WTC11 (cell line): ENCODE measurements around the gene CHST6. TPM values are rescaled to one million over a fixed set of nuclear protein-coding genes. Genes with fewer than 3 reads are reported as not detected.
"Not testable (repeated sequence)": the region's sequence is repeated elsewhere in the genome, so short reads cannot be mapped to it uniquely, and the experiment has no call there.

Experiments used
- ATAC-seq: fragments of 200-7000 bp; cut with Tn5 transposase; 2 replicates; pipeline ENCODE4 v1.10.0; 2021; ENCODE audit warnings: mild to moderate bottlenecking, moderate library complexity
- CTCF ChIA-PET: fragments of 300-600 bp; sonication (Branson Sonifier 250); formaldehyde crosslinking; loops from one replicate; lab custom pipeline; 2021; ENCODE audit warnings: antibody characterized with exemption; lab: Charles Lee
- POLR2A ChIA-PET: fragments of 350-600 bp; sonication (Branson Sonifier 250); formaldehyde crosslinking; loops from one replicate; lab custom pipeline; 2021; ENCODE audit warnings: antibody characterized with exemption; lab: Charles Lee
- DNase-seq: peaks from one replicate; pipeline ENCODE4 v3.0.0; 2021; ENCODE audit warnings: low spot score
- H3K27ac Mint-ChIP-seq: 2 replicates; pipeline ENCODE4 v1.8.0; 2021; ENCODE audit warnings: mixed read lengths
- H3K27me3 Mint-ChIP-seq: 2 replicates; pipeline ENCODE4 v1.8.0; 2021; ENCODE audit warnings: low read depth, mild to moderate bottlenecking, moderate library complexity, mixed read lengths
- H3K36me3 Mint-ChIP-seq: 2 replicates; pipeline ENCODE4 v1.8.0; 2021; ENCODE audit warnings: mixed read lengths
- H3K4me1 Mint-ChIP-seq: 2 replicates; pipeline ENCODE4 v1.8.0; 2022; ENCODE audit warnings: mixed read lengths
- H3K4me3 Mint-ChIP-seq: 2 replicates; pipeline ENCODE4 v1.8.0; 2021; ENCODE audit warnings: mild to moderate bottlenecking, moderate library complexity, mixed read lengths
- H3K9me3 Mint-ChIP-seq: 2 replicates; pipeline ENCODE4 v1.8.0; 2021; ENCODE audit warnings: mixed read lengths
- ATF1 ChIP-seq: sonication (generic); formaldehyde crosslinking; IDR thresholded peaks from 2 replicates; pipeline ENCODE4 v1.8.1; 2023; ENCODE audit warnings: mild to moderate bottlenecking, moderate library complexity, missing genetic modification reagents
- CREM ChIP-seq: sonication (generic); formaldehyde crosslinking; IDR thresholded peaks from 2 replicates; pipeline ENCODE4 v1.8.1; 2022; ENCODE audit warnings: mild to moderate bottlenecking, missing genetic modification reagents, moderate library complexity
- CTCF ChIP-seq: fragments of 200-600 bp; IDR thresholded peaks from 2 replicates; pipeline ENCODE4 v1.8.0; 2022; ENCODE audit warnings: antibody characterized with exemption
- GRHL2 ChIP-seq: fragments of 250-450 bp; sonication (Bioruptor Pico); IDR thresholded peaks from 2 replicates; pipeline ENCODE4 v1.8.0; 2022; ENCODE audit warnings: mild to moderate bottlenecking, moderate library complexity; ENCODE audit not compliant: insufficient replicate concordance, severe bottlenecking
- JUN ChIP-seq: sonication (generic); formaldehyde crosslinking; IDR thresholded peaks from 2 replicates; pipeline ENCODE4 v1.8.0; 2023; ENCODE audit warnings: mild to moderate bottlenecking, missing genetic modification reagents
- RELA ChIP-seq: sonication (generic); formaldehyde crosslinking; IDR thresholded peaks from 2 replicates; pipeline ENCODE4 v1.8.1; 2022; ENCODE audit warnings: missing genetic modification reagents, mild to moderate bottlenecking, borderline replicate concordance
- RORB ChIP-seq: fragments of 250-450 bp; sonication (Bioruptor Pico); IDR thresholded peaks from 2 replicates; pipeline ENCODE4 v1.9.0; 2021; ENCODE audit warnings: mild to moderate bottlenecking
- TEAD4 ChIP-seq: sonication (generic); formaldehyde crosslinking; IDR thresholded peaks from 2 replicates; pipeline ENCODE4 v1.8.0; 2022; ENCODE audit warnings: mild to moderate bottlenecking, missing genetic modification reagents
- ZBTB43 ChIP-seq: sonication (generic); formaldehyde crosslinking; IDR thresholded peaks from 2 replicates; pipeline ENCODE4 v1.8.1; 2023; ENCODE audit warnings: mild to moderate bottlenecking, missing genetic modification reagents
- ZNF263 ChIP-seq: sonication (generic); formaldehyde crosslinking; IDR thresholded peaks from 2 replicates; pipeline ENCODE4 v1.8.1; 2022; ENCODE audit warnings: low read depth, mild to moderate bottlenecking, moderate library complexity, missing genetic modification reagents
- ZNF317 ChIP-seq: sonication (generic); formaldehyde crosslinking; IDR thresholded peaks from 2 replicates; pipeline ENCODE4 v1.8.1; 2023; ENCODE audit warnings: low read depth, mild to moderate bottlenecking, moderate library complexity, missing genetic modification reagents, borderline replicate concordance
- total RNA-seq: library from RNA; stranded (reverse); gene quantifications from 3 replicates; pipeline ENCODE4 v1.2.3, GENCODE V29; 2021

CHST6 gene
- total RNA-seq, 1 experiment from 2014 or later, result 20.2 TPM

- no peaks in the 10 kb centered on the region for H3K4me1 Mint-ChIP-seq
- H3K27ac Mint-ChIP-seq, result no peak overlapping the region
Observed at GRCh38 chr16:75502916-75503605, 7.8 kb upstream of the CHST6 start.

GRCh38 chr16:75501820-75502219 lies 6.6 kb upstream of the CHST6 start:
- H3K36me3 Mint-ChIP-seq, H3K27ac Mint-ChIP-seq, ATAC-seq, H3K27me3 Mint-ChIP-seq, DNase-seq, POLR2A ChIA-PET, H3K9me3 Mint-ChIP-seq, CTCF ChIA-PET, H3K4me3 Mint-ChIP-seq, H3K4me1 Mint-ChIP-seq: not testable (repeated sequence)

More at GRCh38 chr16:75502916-75503605, 7.8 kb upstream of the CHST6 start:
- no peak for TF ChIP-seq JUN (CRISPR knock-in tag)
- no peak for TF ChIP-seq CREM (CRISPR knock-in tag)
- Mint-ChIP-seq H3K9me3 (no peaks in the 10 kb centered on the region), H3K4me3 (no peak overlapping the region), H3K27me3 (no peaks in the 10 kb centered on the region), H3K36me3 (no peaks in the 10 kb centered on the region)
- CTCF ChIA-PET, result interaction anchor here (0.7 to 1.7 kb wide), 2 partner anchors 14 to 269 kb away, joined by 3 to 8 read pairs; no protein-coding TSS in a partner anchor
- ATAC-seq (no peak), DNase-seq (no peak)
- POLR2A ChIA-PET, result no interaction called here

GRCh38 chr16:75501359-75501758 lies 6.1 kb upstream of the CHST6 start:
- no peaks in the 10 kb centered on the region for H3K36me3 Mint-ChIP-seq
- CTCF ChIA-PET, result interaction anchor here (1.0 to 1.4 kb wide), 2 partner anchors 16 to 116 kb away, joined by 3 to 10 read pairs; no protein-coding TSS in a partner anchor
- DNase-seq (no peak), ATAC-seq (no peak)
- no peak overlapping the region for H3K4me3 Mint-ChIP-seq
- TF ChIP-seq CTCF, result no peak
- TF ChIP-seq ZNF263 (CRISPR knock-in tag), result no peak
- no peak for TF ChIP-seq TEAD4 (CRISPR knock-in tag)
- TF ChIP-seq ZBTB43 (CRISPR knock-in tag), result no peak
- TF ChIP-seq, all 79 proteins: peak for 0
- Mint-ChIP-seq H3K9me3 (no peaks in the 10 kb centered on the region), H3K27ac (no peak overlapping the region), H3K4me1 (no peaks in the 10 kb centered on the region), H3K27me3 (no peaks in the 10 kb centered on the region)
- POLR2A ChIA-PET, result interaction anchor here (0.6 kb wide), 1 partner anchor 16 kb away, joined by 4 read pairs; no protein-coding TSS in a partner anchor

- H3K27ac Mint-ChIP-seq, H3K27me3 Mint-ChIP-seq, H3K9me3 Mint-ChIP-seq, H3K36me3 Mint-ChIP-seq, ATAC-seq, DNase-seq, POLR2A ChIA-PET, H3K4me3 Mint-ChIP-seq, H3K4me1 Mint-ChIP-seq: not testable (repeated sequence)
- CTCF ChIA-PET, result interaction anchor here (4.8 kb wide), 1 partner anchor 19 kb away, joined by 91 read pairs; no protein-coding TSS in a partner anchor
Observed at GRCh38 chr16:75498605-75499322, 3.5 kb upstream of the CHST6 start.

- Mint-ChIP-seq H3K27me3 (peaks cover 13% of the 10 kb centered on the region), H3K4me1 (peaks cover 11% of the 10 kb centered on the region)
- ATAC-seq, result no peak
- ChIA-PET POLR2A (no interaction called here), CTCF (interaction anchor here (0.9 to 4.8 kb wide), 2 partner anchors 20 to 53 kb away, joined by 3 to 91 read pairs; no protein-coding TSS in a partner anchor)
- DNase-seq, result no peak
- no peak for TF ChIP-seq ATF1 (CRISPR knock-in tag)
- TF ChIP-seq RELA (CRISPR knock-in tag), result no peak
- no peak for TF ChIP-seq GRHL2 (CRISPR knock-in tag)
- TF ChIP-seq ZNF317 (CRISPR knock-in tag), result no peak
- TF ChIP-seq RORB, result no peak
- TF ChIP-seq, all 79 proteins: peak for 0
- no peaks in the 10 kb centered on the region for H3K9me3 Mint-ChIP-seq
- H3K27ac Mint-ChIP-seq, result no peak overlapping the region
- H3K36me3 Mint-ChIP-seq, result no peaks in the 10 kb centered on the region
- H3K4me3 Mint-ChIP-seq, result no peak overlapping the region
Observed at GRCh38 chr16:75497558-75497957, 2.3 kb upstream of the CHST6 start.
